WTC11 (cell line): ENCODE data around the gene DGKA. TPM values are rescaled to one million over a fixed set of nuclear protein-coding genes. Genes with fewer than 3 reads are reported as not detected.

ENCODE experiments used
- ATAC-seq: fragments of 200-7000 bp; cut with Tn5 transposase; 2 replicates; pipeline ENCODE4 v1.10.0; 2021; ENCODE audit warnings: mild to moderate bottlenecking, moderate library complexity
- CTCF ChIA-PET: fragments of 300-600 bp; sonication (Branson Sonifier 250); formaldehyde crosslinking; loops from one replicate; lab custom pipeline; 2021; ENCODE audit warnings: antibody characterized with exemption; lab: Charles Lee
- POLR2A ChIA-PET: fragments of 350-600 bp; sonication (Branson Sonifier 250); formaldehyde crosslinking; loops from one replicate; lab custom pipeline; 2021; ENCODE audit warnings: antibody characterized with exemption; lab: Charles Lee
- DNase-seq: peaks from one replicate; pipeline ENCODE4 v3.0.0; 2021; ENCODE audit warnings: low spot score
- H3K27ac Mint-ChIP-seq: 2 replicates; pipeline ENCODE4 v1.8.0; 2021; ENCODE audit warnings: mixed read lengths
- H3K27me3 Mint-ChIP-seq: 2 replicates; pipeline ENCODE4 v1.8.0; 2021; ENCODE audit warnings: low read depth, mild to moderate bottlenecking, moderate library complexity, mixed read lengths
- H3K36me3 Mint-ChIP-seq: 2 replicates; pipeline ENCODE4 v1.8.0; 2021; ENCODE audit warnings: mixed read lengths
- H3K4me1 Mint-ChIP-seq: 2 replicates; pipeline ENCODE4 v1.8.0; 2022; ENCODE audit warnings: mixed read lengths
- H3K4me3 Mint-ChIP-seq: 2 replicates; pipeline ENCODE4 v1.8.0; 2021; ENCODE audit warnings: mild to moderate bottlenecking, moderate library complexity, mixed read lengths
- H3K9me3 Mint-ChIP-seq: 2 replicates; pipeline ENCODE4 v1.8.0; 2021; ENCODE audit warnings: mixed read lengths
- NR1H2 ChIP-seq: sonication (generic); formaldehyde crosslinking; IDR thresholded peaks from 2 replicates; pipeline ENCODE4 v1.9.0; 2021; ENCODE audit warnings: mild to moderate bottlenecking, moderate library complexity, missing genetic modification reagents
- OVOL2 ChIP-seq: fragments of 250-450 bp; sonication (Bioruptor Pico); IDR thresholded peaks from 2 replicates; pipeline ENCODE4 v1.9.0; 2021; ENCODE audit warnings: mild to moderate bottlenecking, borderline replicate concordance
- SMAD3 ChIP-seq: sonication (generic); formaldehyde crosslinking; IDR thresholded peaks from 2 replicates; pipeline ENCODE4 v1.8.0; 2022; ENCODE audit warnings: missing genetic modification reagents, mild to moderate bottlenecking, borderline replicate concordance
- SMAD4 ChIP-seq: sonication (generic); formaldehyde crosslinking; IDR thresholded peaks from 2 replicates; pipeline ENCODE4 v1.8.0; 2022; ENCODE audit warnings: mild to moderate bottlenecking, missing genetic modification reagents
- SOX15 ChIP-seq: fragments of 250-450 bp; sonication (Bioruptor Pico); IDR thresholded peaks from 2 replicates; pipeline ENCODE4 v1.9.0; 2021; ENCODE audit warnings: mild to moderate bottlenecking
- SP1 ChIP-seq: sonication (generic); formaldehyde crosslinking; conservative IDR thresholded peaks from 2 replicates; pipeline ENCODE4 v1.8.1; 2022; ENCODE audit warnings: missing genetic modification reagents
- TEAD4 ChIP-seq: sonication (generic); formaldehyde crosslinking; IDR thresholded peaks from 2 replicates; pipeline ENCODE4 v1.8.0; 2022; ENCODE audit warnings: mild to moderate bottlenecking, missing genetic modification reagents
- ZBTB21 ChIP-seq: sonication (generic); formaldehyde crosslinking; IDR thresholded peaks from 2 replicates; pipeline ENCODE4 v1.8.1; 2023; ENCODE audit warnings: mild to moderate bottlenecking, missing genetic modification reagents, borderline replicate concordance
- ZNF138 ChIP-seq: sonication (generic); formaldehyde crosslinking; conservative IDR thresholded peaks from 2 replicates; pipeline ENCODE4 v1.8.1; 2022; ENCODE audit warnings: mild to moderate bottlenecking, moderate library complexity, missing genetic modification reagents
- ZNF232 ChIP-seq: sonication (generic); formaldehyde crosslinking; IDR thresholded peaks from 2 replicates; pipeline ENCODE4 v1.8.0; 2022; ENCODE audit warnings: mild to moderate bottlenecking, missing genetic modification reagents
- ZNF671 ChIP-seq: fragments of 250-450 bp; sonication (Bioruptor Pico); IDR thresholded peaks from 2 replicates; pipeline ENCODE4 v1.8.0; 2021; ENCODE audit warnings: mild to moderate bottlenecking
- total RNA-seq: library from RNA; stranded (reverse); gene quantifications from 3 replicates; pipeline ENCODE4 v1.2.3, GENCODE V29; 2021
- TF ChIP-seq, protein P1 (sequence below): sonication (generic); formaldehyde crosslinking; IDR thresholded peaks from 2 replicates; pipeline ENCODE4 v1.8.0; 2022; ENCODE audit warnings: mild to moderate bottlenecking, missing genetic modification reagents
- TF ChIP-seq, protein P2 (sequence below): fragments of 250-450 bp; sonication (Bioruptor Pico); IDR thresholded peaks from 2 replicates; pipeline ENCODE4 v1.8.0; 2021; ENCODE audit warnings: mild to moderate bottlenecking
- TF ChIP-seq, protein P3 (sequence below): fragments of 250-450 bp; sonication (Bioruptor Pico); IDR thresholded peaks from 2 replicates; pipeline ENCODE4 v1.9.0; 2021; ENCODE audit warnings: mild to moderate bottlenecking, borderline replicate concordance
- TF ChIP-seq, protein P4 (sequence below): sonication (generic); formaldehyde crosslinking; IDR thresholded peaks from 2 replicates; pipeline ENCODE4 v1.8.1; 2023; ENCODE audit warnings: mild to moderate bottlenecking, missing genetic modification reagents
- TF ChIP-seq, protein P5 (sequence below): sonication (generic); formaldehyde crosslinking; IDR thresholded peaks from 2 replicates; pipeline ENCODE4 v1.8.1; 2023; ENCODE audit warnings: mild to moderate bottlenecking, missing genetic modification reagents, borderline replicate concordance
- TF ChIP-seq, protein P6 (sequence below): fragments of 250-450 bp; sonication (Bioruptor Pico); IDR thresholded peaks from 2 replicates; pipeline ENCODE4 v1.9.0; 2021; ENCODE audit warnings: mild to moderate bottlenecking

Gene DGKA
- total RNA-seq, 1 experiment from 2014 or later, result 25.5 TPM

DNA sequence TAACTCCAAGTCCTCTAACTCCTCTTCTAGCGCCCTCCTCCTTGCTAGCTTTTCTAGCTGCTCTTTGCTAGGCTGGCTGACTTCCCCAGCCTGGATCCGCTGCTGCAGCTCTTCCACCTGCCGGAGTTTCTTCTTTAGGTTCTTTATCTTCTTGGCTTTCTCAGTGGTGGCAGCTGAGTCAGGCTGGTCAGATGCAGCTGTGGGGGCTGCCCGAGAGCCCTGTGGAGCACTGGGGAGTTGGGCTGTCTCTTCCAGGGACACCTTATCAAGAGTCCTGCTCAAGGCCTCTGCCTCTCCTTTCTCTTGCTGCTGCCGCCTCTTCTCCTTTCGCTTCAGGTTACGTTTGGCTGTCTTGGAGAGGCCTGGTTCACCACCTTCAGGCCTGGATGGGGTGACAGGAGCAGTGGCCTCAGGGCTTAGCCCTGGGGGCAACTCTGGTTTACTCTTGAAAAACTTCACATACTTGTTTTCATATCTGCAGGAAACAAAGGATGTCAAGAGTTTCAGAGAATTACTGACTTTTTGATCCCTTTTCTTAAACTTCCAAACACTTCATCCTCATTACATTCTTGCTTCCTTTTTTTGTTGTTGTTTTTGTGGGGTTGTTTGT is 29.0 kb upstream of the DGKA start:
- H3K27ac Mint-ChIP-seq, result no peak overlapping the region
- no peaks in the 10 kb centered on the region for H3K4me1 Mint-ChIP-seq
- CTCF ChIA-PET, result no interaction called here
- POLR2A ChIA-PET, result no interaction called here
- H3K9me3 Mint-ChIP-seq, result no peaks in the 10 kb centered on the region
- no peak overlapping the region for H3K4me3 Mint-ChIP-seq
- ATAC-seq (no peak), DNase-seq (no peak)
- peaks cover 21% of the 10 kb centered on the region for H3K36me3 Mint-ChIP-seq
- H3K27me3 Mint-ChIP-seq, result no peaks in the 10 kb centered on the region
- TF ChIP-seq, protein P1, sequence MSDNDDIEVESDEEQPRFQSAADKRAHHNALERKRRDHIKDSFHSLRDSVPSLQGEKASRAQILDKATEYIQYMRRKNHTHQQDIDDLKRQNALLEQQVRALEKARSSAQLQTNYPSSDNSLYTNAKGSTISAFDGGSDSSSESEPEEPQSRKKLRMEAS, result no peak
- no peak for TF ChIP-seq SP1 (CRISPR knock-in tag)
- TF ChIP-seq SOX15 (CRISPR knock-in tag), result no peak
- TF ChIP-seq, protein P2, sequence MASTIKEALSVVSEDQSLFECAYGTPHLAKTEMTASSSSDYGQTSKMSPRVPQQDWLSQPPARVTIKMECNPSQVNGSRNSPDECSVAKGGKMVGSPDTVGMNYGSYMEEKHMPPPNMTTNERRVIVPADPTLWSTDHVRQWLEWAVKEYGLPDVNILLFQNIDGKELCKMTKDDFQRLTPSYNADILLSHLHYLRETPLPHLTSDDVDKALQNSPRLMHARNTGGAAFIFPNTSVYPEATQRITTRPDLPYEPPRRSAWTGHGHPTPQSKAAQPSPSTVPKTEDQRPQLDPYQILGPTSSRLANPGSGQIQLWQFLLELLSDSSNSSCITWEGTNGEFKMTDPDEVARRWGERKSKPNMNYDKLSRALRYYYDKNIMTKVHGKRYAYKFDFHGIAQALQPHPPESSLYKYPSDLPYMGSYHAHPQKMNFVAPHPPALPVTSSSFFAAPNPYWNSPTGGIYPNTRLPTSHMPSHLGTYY (CRISPR knock-in tag), result no peak
- TF ChIP-seq SMAD3 (CRISPR knock-in tag), result no peak
- TF ChIP-seq, protein P3, sequence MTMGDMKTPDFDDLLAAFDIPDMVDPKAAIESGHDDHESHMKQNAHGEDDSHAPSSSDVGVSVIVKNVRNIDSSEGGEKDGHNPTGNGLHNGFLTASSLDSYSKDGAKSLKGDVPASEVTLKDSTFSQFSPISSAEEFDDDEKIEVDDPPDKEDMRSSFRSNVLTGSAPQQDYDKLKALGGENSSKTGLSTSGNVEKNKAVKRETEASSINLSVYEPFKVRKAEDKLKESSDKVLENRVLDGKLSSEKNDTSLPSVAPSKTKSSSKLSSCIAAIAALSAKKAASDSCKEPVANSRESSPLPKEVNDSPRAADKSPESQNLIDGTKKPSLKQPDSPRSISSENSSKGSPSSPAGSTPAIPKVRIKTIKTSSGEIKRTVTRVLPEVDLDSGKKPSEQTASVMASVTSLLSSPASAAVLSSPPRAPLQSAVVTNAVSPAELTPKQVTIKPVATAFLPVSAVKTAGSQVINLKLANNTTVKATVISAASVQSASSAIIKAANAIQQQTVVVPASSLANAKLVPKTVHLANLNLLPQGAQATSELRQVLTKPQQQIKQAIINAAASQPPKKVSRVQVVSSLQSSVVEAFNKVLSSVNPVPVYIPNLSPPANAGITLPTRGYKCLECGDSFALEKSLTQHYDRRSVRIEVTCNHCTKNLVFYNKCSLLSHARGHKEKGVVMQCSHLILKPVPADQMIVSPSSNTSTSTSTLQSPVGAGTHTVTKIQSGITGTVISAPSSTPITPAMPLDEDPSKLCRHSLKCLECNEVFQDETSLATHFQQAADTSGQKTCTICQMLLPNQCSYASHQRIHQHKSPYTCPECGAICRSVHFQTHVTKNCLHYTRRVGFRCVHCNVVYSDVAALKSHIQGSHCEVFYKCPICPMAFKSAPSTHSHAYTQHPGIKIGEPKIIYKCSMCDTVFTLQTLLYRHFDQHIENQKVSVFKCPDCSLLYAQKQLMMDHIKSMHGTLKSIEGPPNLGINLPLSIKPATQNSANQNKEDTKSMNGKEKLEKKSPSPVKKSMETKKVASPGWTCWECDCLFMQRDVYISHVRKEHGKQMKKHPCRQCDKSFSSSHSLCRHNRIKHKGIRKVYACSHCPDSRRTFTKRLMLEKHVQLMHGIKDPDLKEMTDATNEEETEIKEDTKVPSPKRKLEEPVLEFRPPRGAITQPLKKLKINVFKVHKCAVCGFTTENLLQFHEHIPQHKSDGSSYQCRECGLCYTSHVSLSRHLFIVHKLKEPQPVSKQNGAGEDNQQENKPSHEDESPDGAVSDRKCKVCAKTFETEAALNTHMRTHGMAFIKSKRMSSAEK, result no peak
- TF ChIP-seq, protein P4, sequence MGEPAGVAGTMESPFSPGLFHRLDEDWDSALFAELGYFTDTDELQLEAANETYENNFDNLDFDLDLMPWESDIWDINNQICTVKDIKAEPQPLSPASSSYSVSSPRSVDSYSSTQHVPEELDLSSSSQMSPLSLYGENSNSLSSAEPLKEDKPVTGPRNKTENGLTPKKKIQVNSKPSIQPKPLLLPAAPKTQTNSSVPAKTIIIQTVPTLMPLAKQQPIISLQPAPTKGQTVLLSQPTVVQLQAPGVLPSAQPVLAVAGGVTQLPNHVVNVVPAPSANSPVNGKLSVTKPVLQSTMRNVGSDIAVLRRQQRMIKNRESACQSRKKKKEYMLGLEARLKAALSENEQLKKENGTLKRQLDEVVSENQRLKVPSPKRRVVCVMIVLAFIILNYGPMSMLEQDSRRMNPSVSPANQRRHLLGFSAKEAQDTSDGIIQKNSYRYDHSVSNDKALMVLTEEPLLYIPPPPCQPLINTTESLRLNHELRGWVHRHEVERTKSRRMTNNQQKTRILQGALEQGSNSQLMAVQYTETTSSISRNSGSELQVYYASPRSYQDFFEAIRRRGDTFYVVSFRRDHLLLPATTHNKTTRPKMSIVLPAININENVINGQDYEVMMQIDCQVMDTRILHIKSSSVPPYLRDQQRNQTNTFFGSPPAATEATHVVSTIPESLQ (CRISPR knock-in tag), result no peak
- TF ChIP-seq, protein P5, sequence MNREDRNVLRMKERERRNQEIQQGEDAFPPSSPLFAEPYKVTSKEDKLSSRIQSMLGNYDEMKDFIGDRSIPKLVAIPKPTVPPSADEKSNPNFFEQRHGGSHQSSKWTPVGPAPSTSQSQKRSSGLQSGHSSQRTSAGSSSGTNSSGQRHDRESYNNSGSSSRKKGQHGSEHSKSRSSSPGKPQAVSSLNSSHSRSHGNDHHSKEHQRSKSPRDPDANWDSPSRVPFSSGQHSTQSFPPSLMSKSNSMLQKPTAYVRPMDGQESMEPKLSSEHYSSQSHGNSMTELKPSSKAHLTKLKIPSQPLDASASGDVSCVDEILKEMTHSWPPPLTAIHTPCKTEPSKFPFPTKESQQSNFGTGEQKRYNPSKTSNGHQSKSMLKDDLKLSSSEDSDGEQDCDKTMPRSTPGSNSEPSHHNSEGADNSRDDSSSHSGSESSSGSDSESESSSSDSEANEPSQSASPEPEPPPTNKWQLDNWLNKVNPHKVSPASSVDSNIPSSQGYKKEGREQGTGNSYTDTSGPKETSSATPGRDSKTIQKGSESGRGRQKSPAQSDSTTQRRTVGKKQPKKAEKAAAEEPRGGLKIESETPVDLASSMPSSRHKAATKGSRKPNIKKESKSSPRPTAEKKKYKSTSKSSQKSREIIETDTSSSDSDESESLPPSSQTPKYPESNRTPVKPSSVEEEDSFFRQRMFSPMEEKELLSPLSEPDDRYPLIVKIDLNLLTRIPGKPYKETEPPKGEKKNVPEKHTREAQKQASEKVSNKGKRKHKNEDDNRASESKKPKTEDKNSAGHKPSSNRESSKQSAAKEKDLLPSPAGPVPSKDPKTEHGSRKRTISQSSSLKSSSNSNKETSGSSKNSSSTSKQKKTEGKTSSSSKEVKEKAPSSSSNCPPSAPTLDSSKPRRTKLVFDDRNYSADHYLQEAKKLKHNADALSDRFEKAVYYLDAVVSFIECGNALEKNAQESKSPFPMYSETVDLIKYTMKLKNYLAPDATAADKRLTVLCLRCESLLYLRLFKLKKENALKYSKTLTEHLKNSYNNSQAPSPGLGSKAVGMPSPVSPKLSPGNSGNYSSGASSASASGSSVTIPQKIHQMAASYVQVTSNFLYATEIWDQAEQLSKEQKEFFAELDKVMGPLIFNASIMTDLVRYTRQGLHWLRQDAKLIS (CRISPR knock-in tag), result no peak
- TF ChIP-seq OVOL2, result no peak
- no peak for TF ChIP-seq ZBTB21
- TF ChIP-seq TEAD4 (CRISPR knock-in tag), result no peak
- TF ChIP-seq ZNF232 (CRISPR knock-in tag), result no peak
- TF ChIP-seq NR1H2, result no peak
- no peak for TF ChIP-seq SMAD4 (CRISPR knock-in tag)
- no peak for TF ChIP-seq ZNF138 (CRISPR knock-in tag)
- no peak for TF ChIP-seq ZNF671 (CRISPR knock-in tag)
- TF ChIP-seq, protein P6, sequence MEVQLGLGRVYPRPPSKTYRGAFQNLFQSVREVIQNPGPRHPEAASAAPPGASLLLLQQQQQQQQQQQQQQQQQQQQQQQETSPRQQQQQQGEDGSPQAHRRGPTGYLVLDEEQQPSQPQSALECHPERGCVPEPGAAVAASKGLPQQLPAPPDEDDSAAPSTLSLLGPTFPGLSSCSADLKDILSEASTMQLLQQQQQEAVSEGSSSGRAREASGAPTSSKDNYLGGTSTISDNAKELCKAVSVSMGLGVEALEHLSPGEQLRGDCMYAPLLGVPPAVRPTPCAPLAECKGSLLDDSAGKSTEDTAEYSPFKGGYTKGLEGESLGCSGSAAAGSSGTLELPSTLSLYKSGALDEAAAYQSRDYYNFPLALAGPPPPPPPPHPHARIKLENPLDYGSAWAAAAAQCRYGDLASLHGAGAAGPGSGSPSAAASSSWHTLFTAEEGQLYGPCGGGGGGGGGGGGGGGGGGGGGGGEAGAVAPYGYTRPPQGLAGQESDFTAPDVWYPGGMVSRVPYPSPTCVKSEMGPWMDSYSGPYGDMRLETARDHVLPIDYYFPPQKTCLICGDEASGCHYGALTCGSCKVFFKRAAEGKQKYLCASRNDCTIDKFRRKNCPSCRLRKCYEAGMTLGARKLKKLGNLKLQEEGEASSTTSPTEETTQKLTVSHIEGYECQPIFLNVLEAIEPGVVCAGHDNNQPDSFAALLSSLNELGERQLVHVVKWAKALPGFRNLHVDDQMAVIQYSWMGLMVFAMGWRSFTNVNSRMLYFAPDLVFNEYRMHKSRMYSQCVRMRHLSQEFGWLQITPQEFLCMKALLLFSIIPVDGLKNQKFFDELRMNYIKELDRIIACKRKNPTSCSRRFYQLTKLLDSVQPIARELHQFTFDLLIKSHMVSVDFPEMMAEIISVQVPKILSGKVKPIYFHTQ (CRISPR knock-in tag), result no peak
- TF ChIP-seq, all 79 proteins: peak for 0
